Effector CD4-positive, alpha-beta T cell (primary cell): ENCODE results near the gene R3HDML. TPM values are rescaled to one million over a fixed set of nuclear protein-coding genes. Genes with fewer than 3 reads are reported as not detected.
"Not testable (repeated sequence)": the region's sequence is repeated elsewhere in the genome, so short reads cannot be mapped to it uniquely, and the experiment has no call there.

Experiments used
- DNase-seq: peaks from one replicate; pipeline ENCODE4 v3.0.0-alpha.2; 2020
- total RNA-seq: gene quantifications from one replicate; lab custom pipeline; 2026; lab: John Stamatoyannopoulos, UW

R3HDML gene, protein sequence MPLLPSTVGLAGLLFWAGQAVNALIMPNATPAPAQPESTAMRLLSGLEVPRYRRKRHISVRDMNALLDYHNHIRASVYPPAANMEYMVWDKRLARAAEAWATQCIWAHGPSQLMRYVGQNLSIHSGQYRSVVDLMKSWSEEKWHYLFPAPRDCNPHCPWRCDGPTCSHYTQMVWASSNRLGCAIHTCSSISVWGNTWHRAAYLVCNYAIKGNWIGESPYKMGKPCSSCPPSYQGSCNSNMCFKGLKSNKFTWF
- not detected for total RNA-seq

GRCh38 chr20:44336725-44337380, at the start of gene R3HDML:
Gene R3HDML, plus strand, starts transcription at chr20:44337043. Its CDS starts 115 bp downstream, at chr20:44337158.
- DNase-seq: no peak

- no peak for DNase-seq
These were observed 49.4 kb upstream of the R3HDML start for GRCh38 chr20:44287272-44288097.

DNA sequence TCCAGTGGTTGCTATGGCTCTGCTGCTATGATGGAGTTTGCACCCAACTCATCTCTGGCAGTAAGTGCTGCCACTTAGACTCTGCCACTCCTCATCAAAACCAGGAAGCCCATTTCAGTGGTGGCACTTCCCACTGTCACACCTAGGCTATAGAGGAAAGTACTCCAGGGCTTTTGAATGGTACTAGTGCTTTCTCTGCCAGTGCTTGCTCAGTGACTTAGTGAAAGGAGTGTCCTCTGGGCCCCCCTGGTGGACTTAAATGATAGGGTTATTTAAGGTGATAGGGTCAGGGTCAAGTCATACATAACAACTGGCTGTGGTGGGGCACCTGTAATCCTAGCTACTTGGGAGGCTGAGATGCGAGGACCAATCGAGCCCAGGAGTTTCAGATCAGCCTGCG, 48.6 kb upstream of the R3HDML start:
- DNase-seq: no peak

- no peak for DNase-seq
These were observed 45.1 kb upstream of the R3HDML start for GRCh38 chr20:44291754-44292153.

DNA sequence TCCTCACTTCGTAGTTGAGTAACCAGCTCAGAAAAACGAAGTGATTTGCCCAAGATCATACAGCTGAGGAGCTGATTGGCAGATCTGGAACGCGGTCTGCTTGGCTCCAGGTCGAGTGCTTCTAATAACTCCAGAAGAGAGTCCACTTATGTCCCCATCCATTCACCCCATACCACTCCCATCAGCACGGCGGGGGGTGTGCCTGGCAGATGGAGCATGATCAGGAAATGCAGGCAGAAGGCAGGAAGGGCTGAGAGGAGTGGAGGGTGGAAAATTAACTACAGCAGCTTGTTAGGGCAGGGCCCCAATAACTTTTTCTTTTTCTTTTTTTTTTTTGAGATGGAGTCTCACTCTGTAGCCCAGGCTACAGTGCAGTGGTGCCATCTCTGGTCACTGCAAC, 40.8 kb upstream of the R3HDML start:
- DNase-seq: no peak

- DNase-seq: no peak
These were observed 39.1 kb upstream of the R3HDML start for GRCh38 chr20:44297721-44298120.

DNA sequence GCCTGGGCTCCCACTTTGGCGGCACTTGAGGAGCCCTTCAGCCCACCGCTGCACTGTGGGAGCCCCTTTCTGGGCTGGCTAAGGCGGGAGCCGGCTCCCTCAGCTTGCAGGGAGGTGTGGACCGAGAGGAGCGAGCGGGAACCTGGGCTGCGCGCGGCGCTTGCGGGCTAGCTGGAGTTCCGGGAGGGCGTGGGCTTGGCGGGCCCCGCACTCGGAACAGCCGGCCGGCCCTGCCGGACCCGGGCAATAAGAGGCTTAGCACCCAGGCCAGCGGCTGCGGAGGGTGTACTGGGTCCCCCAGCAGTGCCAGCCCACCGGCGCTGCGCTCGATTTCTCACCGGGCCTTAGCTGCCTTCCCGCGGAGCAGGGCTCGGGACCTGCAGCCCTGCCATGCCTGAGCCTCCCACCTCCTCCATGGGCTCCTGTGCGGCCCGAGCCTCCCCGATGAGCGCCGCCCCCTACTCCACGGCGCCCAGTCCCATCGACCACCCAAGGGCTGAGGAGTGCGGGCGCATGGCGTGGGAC, 37.8 kb upstream of the R3HDML start:
- not testable (repeated sequence) for DNase-seq

DNA sequence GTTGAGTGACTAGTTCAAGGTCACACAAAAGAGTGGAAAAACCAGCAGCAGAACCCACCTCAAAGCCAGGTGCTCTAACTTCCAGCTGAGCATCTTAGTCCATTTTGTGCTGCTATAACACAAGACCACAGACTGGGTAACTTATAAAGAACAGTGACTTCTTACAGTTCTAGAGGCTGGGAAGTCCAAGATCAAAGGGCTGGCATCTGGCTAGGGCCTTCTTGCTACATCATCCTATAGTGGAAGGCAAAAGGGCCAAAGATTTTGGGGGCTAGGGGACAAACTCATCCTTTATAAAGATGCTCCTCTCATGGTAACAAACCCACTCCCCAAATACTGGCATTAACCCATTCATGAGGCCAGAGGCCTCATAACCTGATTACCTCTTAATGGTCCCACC, 35.6 kb upstream of the R3HDML start:
- no peak for DNase-seq

- no peak for DNase-seq
These were observed 34.7 kb upstream of the R3HDML start for GRCh38 chr20:44302026-44302669.

DNA sequence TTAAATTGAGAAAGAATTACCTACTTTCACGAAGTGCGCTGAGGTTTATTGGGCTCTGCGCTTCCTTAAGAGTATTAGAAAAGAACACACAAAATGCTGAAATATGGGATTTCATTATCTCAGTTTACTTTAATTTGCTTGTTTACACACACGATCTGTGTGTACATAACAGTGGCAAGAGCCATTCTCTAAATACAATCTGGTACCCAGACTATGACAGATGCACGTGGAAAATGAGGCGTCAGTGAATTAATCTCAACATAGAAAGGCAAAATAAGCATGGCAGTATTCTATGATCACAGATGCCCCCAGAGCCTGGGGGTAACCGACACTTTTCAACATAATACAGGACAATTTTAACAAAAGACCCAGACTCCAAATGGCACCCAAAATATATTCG, 34.1 kb upstream of the R3HDML start:
- no peak for DNase-seq

- DNase-seq: no peak
These were observed 32.5 kb upstream of the R3HDML start for GRCh38 chr20:44304383-44304782.

GRCh38 chr20:44306927-44307326, 29.9 kb upstream of the R3HDML start:
- DNase-seq: no peak

GRCh38 chr20:44309763-44310663, 26.8 kb upstream of the R3HDML start:
- DNase-seq: no peak

GRCh38 chr20:44310664-44311639, 25.9 kb upstream of the R3HDML start, which contains the start of gene FITM2:
Gene FITM2, minus strand, starts transcription at chr20:44311202. Its CDS starts 54 bp downstream, at chr20:44311148.
- DNase-seq: peak; percentile 99

DNA sequence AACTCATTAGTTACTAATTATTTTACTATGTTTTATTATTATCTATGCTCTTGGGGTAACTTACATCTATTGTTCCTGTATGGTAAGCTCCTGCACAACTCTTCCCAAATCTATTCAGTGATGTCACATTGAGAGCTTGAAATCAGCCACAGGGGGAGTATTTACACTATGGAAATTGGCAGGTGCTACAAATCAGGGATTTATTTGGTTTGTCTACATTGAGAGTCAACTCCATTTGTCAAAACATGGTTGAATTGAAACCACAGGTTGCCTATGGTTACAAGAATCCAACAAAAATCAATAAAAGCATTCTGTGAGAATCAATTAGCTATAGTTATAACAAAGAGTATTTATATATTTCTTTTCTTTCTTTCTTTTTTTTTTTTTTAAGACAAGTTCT, 22.0 kb upstream of the R3HDML start:
- no peak for DNase-seq

- no peak for DNase-seq
These were observed 16.9 kb upstream of the R3HDML start for GRCh38 chr20:44319839-44320422.

GRCh38 chr20:44324343-44324742, 12.5 kb upstream of the R3HDML start:
- no peak for DNase-seq

- no peak for DNase-seq
These were observed 10.3 kb upstream of the R3HDML start for GRCh38 chr20:44326391-44327159.

DNA sequence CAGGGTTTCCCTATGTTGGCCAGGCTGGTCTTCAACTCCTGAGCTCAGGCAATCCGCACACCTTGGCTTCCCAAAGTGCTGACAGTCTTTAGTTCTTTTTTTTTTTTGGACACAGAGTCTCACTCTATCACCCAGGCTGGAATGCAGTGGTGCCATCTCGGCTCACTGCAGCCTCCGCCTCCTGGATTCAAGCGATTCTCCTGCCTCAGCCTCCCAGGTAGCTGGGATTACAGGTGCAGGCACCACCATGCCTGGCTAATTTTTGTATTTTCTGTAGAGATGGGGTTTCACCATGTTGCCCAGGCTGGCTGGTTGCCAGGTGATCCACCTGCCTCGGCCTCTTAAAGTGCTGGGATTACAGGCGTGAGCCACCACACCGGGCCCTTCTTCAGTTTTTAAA, 9.1 kb upstream of the R3HDML start:
- not testable (repeated sequence) for DNase-seq
